ENCODE results near the gene FLYWCH1. TPM values are rescaled to one million over a fixed set of nuclear protein-coding genes. Genes with fewer than 3 reads are reported as not detected.
A peak's percentile ranks its signal among the peaks of the same experiment; 100 is the strongest.

The FLYWCH1 gene
- total RNA-seq, 1 donor from 2014 or later, result 65.4 TPM

GRCh38 chr16:2981899-2982250 lies 70.1 kb downstream of the FLYWCH1 start:
- Mint-ChIP-seq H3K4me1 (ENCODE audit: low read depth) (peaks cover 9% of the 10 kb centered on the region), H3K4me3 (ENCODE audit: low read depth) (peak overlapping the region; percentile 90), H3K36me3 (ENCODE audit: low read depth) (peaks cover 12% of the 10 kb centered on the region), H3K9me3 (no peaks in the 10 kb centered on the region), H3K27me3 (ENCODE audit: low read depth) (no peaks in the 10 kb centered on the region), H3K27ac (peak overlapping the region; percentile 45)
- DNase-seq (ENCODE audit: low spot score), result no peak
- intact Hi-C loops (cut with micrococcal nuclease), result loop anchor here (2.0 to 5.0 kb wide), 2 partner anchors 13 to 40 kb away; partner anchors contain the start of genes HCFC1R1, PAQR4, THOC6 and TNFRSF12A

GRCh38 chr16:2982402-2982801 lies 70.7 kb downstream of the FLYWCH1 start:
- intact Hi-C loops (cut with micrococcal nuclease), result loop anchor here (2.0 to 5.0 kb wide), 2 partner anchors 14 to 40 kb away; partner anchors contain the start of genes HCFC1R1, PAQR4, THOC6 and TNFRSF12A
- Mint-ChIP-seq H3K27me3 (ENCODE audit: low read depth) (no peaks in the 10 kb centered on the region), H3K4me1 (ENCODE audit: low read depth) (peaks cover 9% of the 10 kb centered on the region), H3K36me3 (ENCODE audit: low read depth) (peaks cover 8% of the 10 kb centered on the region), H3K27ac (no peak overlapping the region), H3K4me3 (ENCODE audit: low read depth) (peak overlapping the region; percentile 0), H3K9me3 (no peaks in the 10 kb centered on the region)
- DNase-seq (ENCODE audit: low spot score), result no peak

- H3K4me1 Mint-ChIP-seq (ENCODE audit: low read depth), result peaks cover 9% of the 10 kb centered on the region
- no peaks in the 10 kb centered on the region for H3K27me3 Mint-ChIP-seq (ENCODE audit: low read depth)
- no peaks in the 10 kb centered on the region for H3K9me3 Mint-ChIP-seq
- H3K36me3 Mint-ChIP-seq (ENCODE audit: low read depth), result peaks cover 3% of the 10 kb centered on the region
- peak; percentile 60 for DNase-seq (ENCODE audit: low spot score)
- peak overlapping the region; percentile 26 for H3K4me3 Mint-ChIP-seq (ENCODE audit: low read depth)
- no peak overlapping the region for H3K27ac Mint-ChIP-seq
- intact Hi-C loops (cut with micrococcal nuclease), result loop anchor here (2.0 to 5.0 kb wide), 2 partner anchors 15 to 39 kb away; partner anchors contain the start of genes HCFC1R1, PAQR4, THOC6 and TNFRSF12A
Observed at GRCh38 chr16:2983706-2984136, 72.0 kb downstream of the FLYWCH1 start.

- H3K4me1 Mint-ChIP-seq (ENCODE audit: low read depth), result peaks cover 9% of the 10 kb centered on the region
- peaks cover 2% of the 10 kb centered on the region for H3K27me3 Mint-ChIP-seq (ENCODE audit: low read depth)
- no peak for DNase-seq (ENCODE audit: low spot score)
- H3K27ac Mint-ChIP-seq, result no peak overlapping the region
- H3K36me3 Mint-ChIP-seq (ENCODE audit: low read depth), result no peaks in the 10 kb centered on the region
- no peak overlapping the region for H3K4me3 Mint-ChIP-seq (ENCODE audit: low read depth)
- H3K9me3 Mint-ChIP-seq, result no peaks in the 10 kb centered on the region
- intact Hi-C loops (cut with micrococcal nuclease), result no loop called here
Observed at GRCh38 chr16:2985462-2985861, 73.7 kb downstream of the FLYWCH1 start.

- H3K27ac Mint-ChIP-seq, result no peak overlapping the region
- H3K4me1 Mint-ChIP-seq (ENCODE audit: low read depth), result peaks cover 9% of the 10 kb centered on the region
- H3K9me3 Mint-ChIP-seq, result no peaks in the 10 kb centered on the region
- intact Hi-C loops (cut with micrococcal nuclease), result no loop called here
- DNase-seq (ENCODE audit: low spot score), result no peak
- H3K27me3 Mint-ChIP-seq (ENCODE audit: low read depth), result peaks cover 2% of the 10 kb centered on the region
- H3K4me3 Mint-ChIP-seq (ENCODE audit: low read depth), result no peak overlapping the region
- H3K36me3 Mint-ChIP-seq (ENCODE audit: low read depth), result no peaks in the 10 kb centered on the region
Observed at GRCh38 chr16:2985893-2986355, 74.2 kb downstream of the FLYWCH1 start.

GRCh38 chr16:2986623-2987188 lies 75.0 kb downstream of the FLYWCH1 start:
- H3K4me1 Mint-ChIP-seq (ENCODE audit: low read depth), result peaks cover 5% of the 10 kb centered on the region
- no peak overlapping the region for H3K27ac Mint-ChIP-seq
- H3K27me3 Mint-ChIP-seq (ENCODE audit: low read depth), result peaks cover 2% of the 10 kb centered on the region
- intact Hi-C loops (cut with micrococcal nuclease), result no loop called here
- H3K4me3 Mint-ChIP-seq (ENCODE audit: low read depth), result no peak overlapping the region
- H3K9me3 Mint-ChIP-seq, result no peaks in the 10 kb centered on the region
- no peak for DNase-seq (ENCODE audit: low spot score)
- H3K36me3 Mint-ChIP-seq (ENCODE audit: low read depth), result no peaks in the 10 kb centered on the region

- peaks cover 1% of the 10 kb centered on the region for H3K4me1 Mint-ChIP-seq (ENCODE audit: low read depth)
- peaks cover 2% of the 10 kb centered on the region for H3K27me3 Mint-ChIP-seq (ENCODE audit: low read depth)
- intact Hi-C loops (cut with micrococcal nuclease), result no loop called here
- H3K9me3 Mint-ChIP-seq, result no peaks in the 10 kb centered on the region
- H3K4me3 Mint-ChIP-seq (ENCODE audit: low read depth), result no peak overlapping the region
- H3K27ac Mint-ChIP-seq, result no peak overlapping the region
- H3K36me3 Mint-ChIP-seq (ENCODE audit: low read depth), result no peaks in the 10 kb centered on the region
- DNase-seq (ENCODE audit: low spot score), result no peak
Observed at GRCh38 chr16:2987286-2987685, 75.6 kb downstream of the FLYWCH1 start.

- intact Hi-C loops (cut with micrococcal nuclease), result no loop called here
Observed at GRCh38 chr16:2987833-2988232, 76.1 kb downstream of the FLYWCH1 start.

GRCh38 chr16:2988590-2989099 lies 76.9 kb downstream of the FLYWCH1 start:
- intact Hi-C loops (cut with micrococcal nuclease), result no loop called here
- no peaks in the 10 kb centered on the region for H3K4me1 Mint-ChIP-seq (ENCODE audit: low read depth)
- no peaks in the 10 kb centered on the region for H3K9me3 Mint-ChIP-seq
- H3K36me3 Mint-ChIP-seq (ENCODE audit: low read depth), result no peaks in the 10 kb centered on the region
- peaks cover 2% of the 10 kb centered on the region for H3K27me3 Mint-ChIP-seq (ENCODE audit: low read depth)
- no peak overlapping the region for H3K27ac Mint-ChIP-seq
- H3K4me3 Mint-ChIP-seq (ENCODE audit: low read depth), result no peak overlapping the region
- DNase-seq (ENCODE audit: low spot score), result no peak

More at GRCh38 chr16:2987833-2988232, 76.1 kb downstream of the FLYWCH1 start:
- H3K27ac Mint-ChIP-seq, result no peak overlapping the region
- H3K4me3 Mint-ChIP-seq (ENCODE audit: low read depth), result no peak overlapping the region
- H3K9me3 Mint-ChIP-seq, result no peaks in the 10 kb centered on the region
- H3K4me1 Mint-ChIP-seq (ENCODE audit: low read depth), result no peaks in the 10 kb centered on the region
- peaks cover 2% of the 10 kb centered on the region for H3K27me3 Mint-ChIP-seq (ENCODE audit: low read depth)
- H3K36me3 Mint-ChIP-seq (ENCODE audit: low read depth), result no peaks in the 10 kb centered on the region
- DNase-seq (ENCODE audit: low spot score), result no peak

GRCh38 chr16:2990891-2991290 lies 79.2 kb downstream of the FLYWCH1 start:
- no peaks in the 10 kb centered on the region for H3K36me3 Mint-ChIP-seq (ENCODE audit: low read depth)
- H3K27ac Mint-ChIP-seq, result no peak overlapping the region
- intact Hi-C loops (cut with micrococcal nuclease), result no loop called here
- DNase-seq (ENCODE audit: low spot score), result no peak
- H3K4me1 Mint-ChIP-seq (ENCODE audit: low read depth), result no peaks in the 10 kb centered on the region
- H3K4me3 Mint-ChIP-seq (ENCODE audit: low read depth), result no peak overlapping the region
- peaks cover 2% of the 10 kb centered on the region for H3K27me3 Mint-ChIP-seq (ENCODE audit: low read depth)
- H3K9me3 Mint-ChIP-seq, result no peaks in the 10 kb centered on the region

GRCh38 chr16:2991566-2992261 lies 80.0 kb downstream of the FLYWCH1 start:
- H3K4me1 Mint-ChIP-seq (ENCODE audit: low read depth), result no peaks in the 10 kb centered on the region
- no peak for DNase-seq (ENCODE audit: low spot score)
- H3K9me3 Mint-ChIP-seq, result no peaks in the 10 kb centered on the region
- intact Hi-C loops (cut with micrococcal nuclease), result no loop called here
- H3K27me3 Mint-ChIP-seq (ENCODE audit: low read depth), result peaks cover 2% of the 10 kb centered on the region
- no peak overlapping the region for H3K4me3 Mint-ChIP-seq (ENCODE audit: low read depth)
- no peaks in the 10 kb centered on the region for H3K36me3 Mint-ChIP-seq (ENCODE audit: low read depth)
- no peak overlapping the region for H3K27ac Mint-ChIP-seq

- H3K27me3 Mint-ChIP-seq (ENCODE audit: low read depth), result peaks cover 2% of the 10 kb centered on the region
- DNase-seq (ENCODE audit: low spot score), result no peak
- H3K36me3 Mint-ChIP-seq (ENCODE audit: low read depth), result no peaks in the 10 kb centered on the region
- no peak overlapping the region for H3K4me3 Mint-ChIP-seq (ENCODE audit: low read depth)
- no peaks in the 10 kb centered on the region for H3K4me1 Mint-ChIP-seq (ENCODE audit: low read depth)
- intact Hi-C loops (cut with micrococcal nuclease), result no loop called here
- no peaks in the 10 kb centered on the region for H3K9me3 Mint-ChIP-seq
- H3K27ac Mint-ChIP-seq, result no peak overlapping the region
Observed at GRCh38 chr16:2992383-2993081, 80.8 kb downstream of the FLYWCH1 start.
